NB4 (cell line): ENCODE results near the gene LSAMP.

Source experiments
- CTCF ChIP-seq: IDR thresholded peaks from one replicate; pipeline ENCODE4 v1.5.1; 2012; ENCODE audit warnings: low read depth, low read length
- MYC ChIP-seq: IDR thresholded peaks from 2 replicates; pipeline ENCODE4 v1.6.1; 2011; ENCODE audit warnings: low read depth, low read length
- POLR2A ChIP-seq: IDR thresholded peaks from 2 replicates; pipeline ENCODE4 v1.6.1; 2011; ENCODE audit warnings: mild to moderate bottlenecking; ENCODE audit not compliant: insufficient read length; ENCODE audit errors: extremely low read depth

GRCh38 chr3:116432795-116433194 is 12.5 kb downstream of the LSAMP start:
- no peak for TF ChIP-seq CTCF
- TF ChIP-seq POLR2A, result no peak
- TF ChIP-seq MYC, result no peak
